Urinary bladder (tissue), 4 donors: ENCODE results near the gene PXN. TPM values are rescaled to one million over a fixed set of nuclear protein-coding genes. Genes with fewer than 3 reads are reported as not detected.
A peak's percentile ranks its signal among the peaks of the same experiment; 100 is the strongest.

Source experiments
- DNase-seq: peaks from one replicate; pipeline ENCODE4 v3.0.0-alpha.2; 2015; ENCODE audit errors: extremely low spot score
- H3K27ac ChIP-seq: one replicate; pipeline ENCODE4 v1.5.1; 2013; ENCODE audit warnings: low read depth, mild to moderate bottlenecking, moderate library complexity
- H3K36me3 ChIP-seq: one replicate; pipeline ENCODE4 v1.6.1; 2013; ENCODE audit warnings: mild to moderate bottlenecking, moderate library complexity; ENCODE audit not compliant: insufficient read depth
- H3K4me1 ChIP-seq: one replicate; pipeline ENCODE4 v1.6.1; 2013; ENCODE audit warnings: mild to moderate bottlenecking, moderate library complexity; ENCODE audit not compliant: insufficient read depth
- H3K4me3 ChIP-seq: one replicate; pipeline ENCODE4 v1.5.1; 2013; ENCODE audit warnings: low read depth, low read length
- WGBS: extraction: QIAGEN DNeasy Blood & Tissue Kit; methylation state at CpG from one replicate; pipeline ENCODE4 v1.1.7; 2013; 5-methylcytosine and 5-hydroxymethylcytosine counted together
- polyA plus RNA-seq: library from polyadenylated mRNA; stranded (reverse); fragments of 200-250 nt; gene quantifications from one replicate; pipeline ENCODE4 v1.2.3, GENCODE V29; 2013
- small RNA-seq: library from RNA; depleted of rRNA; stranded (forward); fragments of <200 nt; gene quantifications from one replicate; pipeline ENCODE3, GENCODE V24; 2014
- total RNA-seq: library from RNA; depleted of rRNA; stranded (reverse); fragments of >200 nt; gene quantifications from one replicate; pipeline ENCODE4 v1.2.3, GENCODE V29; 2014
- donor health status: healthy with polysubstance abuse.
- donor health status: healthy.

PXN gene
- total and polyA plus RNA-seq, 2 donors = 32.4 to 111 TPM

- Histone ChIP-seq H3K36me3 (peaks cover 16% of the 10 kb centered on the region), H3K4me1 (no peaks in the 10 kb centered on the region), H3K27ac (no peak overlapping the region), H3K4me3 (no peak overlapping the region)
- WGBS = 93% methylated on average over 11 of the region's 11 CpGs
- DNase-seq = no peak
Measured at GRCh38 chr12:120164293-120164692, 101.2 kb downstream of the PXN start.

GRCh38 chr12:120162763-120163162, 102.8 kb downstream of the PXN start:
- H3K27ac ChIP-seq = no peak overlapping the region
- DNase-seq = no peak
- 91% methylated on average over 8 of the region's 8 CpGs for WGBS
- no peaks in the 10 kb centered on the region for H3K4me1 ChIP-seq
- H3K36me3 ChIP-seq = peaks cover 11% of the 10 kb centered on the region
- H3K4me3 ChIP-seq = no peak overlapping the region

DNA sequence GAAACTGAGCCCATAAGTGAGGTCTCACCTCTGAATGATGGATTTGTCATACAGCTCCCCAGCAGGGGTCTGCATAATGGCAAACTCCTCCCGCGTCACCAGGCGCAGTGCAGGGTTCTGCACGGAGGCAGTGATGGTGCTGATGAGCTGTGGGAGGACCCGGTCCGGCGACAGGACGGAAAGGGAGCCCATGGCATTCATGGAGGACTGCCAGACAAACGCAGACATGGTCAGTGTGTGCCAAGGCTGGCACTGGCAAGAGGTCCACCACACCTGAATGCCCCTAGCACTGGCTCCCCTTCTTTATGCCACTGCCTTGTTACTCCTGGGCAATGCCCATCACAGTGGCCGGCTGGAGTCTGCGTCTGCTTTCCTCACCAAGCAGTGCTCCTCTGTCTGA, 103.7 kb downstream of the PXN start:
- WGBS = 95% methylated on average over 11 of the region's 11 CpGs
- H3K36me3 ChIP-seq = peaks cover 13% of the 10 kb centered on the region
- DNase-seq = no peak

More for the DNA sequence above, 103.7 kb downstream of the PXN start:
- no peak overlapping the region for H3K27ac ChIP-seq
- no peak overlapping the region for H3K4me3 ChIP-seq
- H3K4me1 ChIP-seq = no peaks in the 10 kb centered on the region

Small RNA genes within 50 kb of the gene (small RNA-seq; reads per million reads assigned to genes)
- gene RNU4-1 (274 reads per million, percentile 98 among the genes with 10 or more reads in this experiment), gene RNU4-2 (1,500 reads per million, percentile 99 among the genes with 10 or more reads in this experiment), gene RNU6-1088P (not detected)

Other genes starting within 250 kb of the PXN start
- 14.9 TPM for gene RAB35, start 149.0 kb downstream of the PXN start, total RNA-seq
- gene RAB35, start 149.0 kb downstream of the PXN start, polyA plus RNA-seq = 42.4 TPM
- gene GCN1, start 71.0 kb downstream of the PXN start, total RNA-seq = 76.9 TPM
- gene GCN1, start 71.0 kb downstream of the PXN start, polyA plus RNA-seq = 30.4 TPM
- 1,987 TPM for gene RPLP0, start 64.6 kb downstream of the PXN start, total RNA-seq
- 3,611 TPM for gene RPLP0, start 64.6 kb downstream of the PXN start, polyA plus RNA-seq
- gene RNU4-2, start 26.2 kb upstream of the PXN start, total RNA-seq = under 0.01 TPM
- not detected for gene RNU4-2, start 26.2 kb upstream of the PXN start, polyA plus RNA-seq
- gene RNU4-1, start 27.5 kb upstream of the PXN start, total RNA-seq = under 0.01 TPM
- not detected for gene RNU4-1, start 27.5 kb upstream of the PXN start, polyA plus RNA-seq
- 2.3 TPM for gene SIRT4, start 36.6 kb upstream of the PXN start, total RNA-seq
- 1.8 TPM for gene SIRT4, start 36.6 kb upstream of the PXN start, polyA plus RNA-seq
- 0.90 TPM for gene PLA2G1B, start 62.0 kb upstream of the PXN start, total RNA-seq
- 0.60 TPM for gene PLA2G1B, start 62.0 kb upstream of the PXN start, polyA plus RNA-seq
- 1.5 TPM for gene MSI1, start 103.4 kb upstream of the PXN start, total RNA-seq
- 0.54 TPM for gene MSI1, start 103.4 kb upstream of the PXN start, polyA plus RNA-seq
- 278 TPM for gene COX6A1, start 172.4 kb upstream of the PXN start, total RNA-seq
- 715 TPM for gene COX6A1, start 172.4 kb upstream of the PXN start, polyA plus RNA-seq
- 12.4 TPM for gene TRIAP1, start 180.7 kb upstream of the PXN start, total RNA-seq
- 21.4 TPM for gene TRIAP1, start 180.7 kb upstream of the PXN start, polyA plus RNA-seq
- gene GATC, start 180.7 kb upstream of the PXN start, total RNA-seq = 26.2 TPM
- 11.9 TPM for gene GATC, start 180.7 kb upstream of the PXN start, polyA plus RNA-seq
- 90.6 TPM for gene SRSF9, start 204.0 kb upstream of the PXN start, total RNA-seq
- gene SRSF9, start 204.0 kb upstream of the PXN start, polyA plus RNA-seq = 80.0 TPM
- 247 TPM for gene DYNLL1, start 230.4 kb upstream of the PXN start, total RNA-seq
- gene DYNLL1, start 230.4 kb upstream of the PXN start, polyA plus RNA-seq = 458 TPM